Spleen (tissue), 11 donors: ENCODE results near the gene ARHGAP6. TPM values are rescaled to one million over a fixed set of nuclear protein-coding genes. Genes with fewer than 3 reads are reported as not detected.
"Not testable (repeated sequence)": the region's sequence is repeated elsewhere in the genome, so short reads cannot be mapped to it uniquely, and the experiment has no call there.

ENCODE experiments used
- DNase-seq: peaks from one replicate; pipeline ENCODE4 v3.0.0-alpha.2; 2020
- H3K27ac ChIP-seq, 8 donors: fragments of 200-600 bp; sonication (generic) in 7 of 8; 1 replicate in 4 of 8; 2 replicates in 4 of 8; pipeline versions ENCODE4 v1.5.0 to v1.8.0; 2016 to 2021; ENCODE audit warnings: inconsistent platforms in 4 of 8, mild to moderate bottlenecking in 4 of 8, moderate library complexity in 1 of 8
- H3K27me3 ChIP-seq, 7 donors: fragments of 200-600 bp; sonication (generic) in 6 of 7; replicated peaks in 1 of 7; 1 replicate in 4 of 7; 2 replicates in 3 of 7; pipeline versions ENCODE4 v1.5.0 to v1.8.0; 2016 to 2021; ENCODE audit warnings: inconsistent platforms in 3 of 7, mild to moderate bottlenecking in 1 of 7
- H3K36me3 ChIP-seq, 6 donors: fragments of 200-600 bp; sonication (generic) in 5 of 6; 1 replicate in 4 of 6; 2 replicates in 2 of 6; pipeline versions ENCODE4 v1.5.0 to v1.8.0; 2016 to 2021; ENCODE audit warnings: inconsistent platforms in 2 of 6
- H3K4me1 ChIP-seq, 6 donors: fragments of 200-600 bp; sonication (generic) in 5 of 6; 1 replicate in 3 of 6; 2 replicates in 3 of 6; pipeline versions ENCODE4 v1.5.0 to v1.8.0; 2016 to 2021; ENCODE audit warnings: inconsistent platforms in 3 of 6
- H3K4me3 ChIP-seq, 8 donors: fragments of 200-600 bp; sonication (generic) in 7 of 8; 1 replicate in 4 of 8; 2 replicates in 4 of 8; pipeline versions ENCODE4 v1.5.0 to v1.8.0; 2016 to 2021; ENCODE audit warnings: inconsistent platforms in 4 of 8, mild to moderate bottlenecking in 4 of 8, moderate library complexity in 2 of 8
- H3K9me3 ChIP-seq, 8 donors: fragments of 200-600 bp; sonication (generic) in 7 of 8; 1 replicate in 4 of 8; 2 replicates in 4 of 8; pipeline versions ENCODE4 v1.5.0 to v1.8.0; 2016 to 2021; ENCODE audit warnings: inconsistent platforms in 4 of 8
- POLR2A ChIP-seq, 3 donors: fragments of 450-650 bp; IDR thresholded peaks; one replicate each; pipeline ENCODE4 v1.5.1; 2017; ENCODE audit warnings: antibody characterized with exemption in 3 of 3, mild to moderate bottlenecking in 1 of 3
- POLR2AphosphoS5 ChIP-seq, 3 donors: sonication (generic); formaldehyde crosslinking; IDR thresholded peaks; one replicate each; pipeline ENCODE4 v1.5.1; 2017; ENCODE audit warnings: antibody characterized with exemption in 3 of 3
- WGBS, 5 donors: extraction: QIAGEN DNeasy Blood & Tissue Kit in 3 of 5; methylation state at CpG; one replicate each; pipeline versions ENCODE4 v1.1.5 to v1.1.7; 2013 to 2018; 5-methylcytosine and 5-hydroxymethylcytosine counted together
- intact Hi-C: fragments of 100-400 bp; cut with DNase I; formaldehyde crosslinking; loops from one replicate; pipeline ENCODE4 v1.15.0; 2023; ENCODE audit warnings: low total_unique reads
- polyA plus RNA-seq, 3 donors: library from polyadenylated mRNA; stranded (reverse); fragments of 200-250 nt; gene quantifications; one replicate each; pipeline ENCODE4 v1.2.1, GENCODE V29; 2013
- total RNA-seq, 7 donors: library from RNA; depleted of rRNA in 3 of 7; stranded (reverse); fragments of >200 nt in 3 of 7; fragmentation: NEBNext Ultra II Directional in 4 of 7; extraction: Animal tissue kit (Norgen Biotek cat#: 25700) in 4 of 7; gene quantifications; one replicate each; pipeline versions ENCODE4 v1.1.0 to v1.2.1, GENCODE V29; 2016 to 2021
- TF ChIP-seq, protein P1 (sequence below), 11 experiments: fragments of 200-600 bp in 7 of 11; fragments of 450-650 bp in 4 of 11; sonication (generic) in 4 of 11; IDR thresholded peaks in 8 of 11; conservative IDR thresholded peaks in 3 of 11; 1 replicate in 7 of 11; 2 replicates in 4 of 11; pipeline versions ENCODE4 v1.4.0 to v1.8.0; 2016 to 2021; ENCODE audit warnings: antibody characterized with exemption in 11 of 11, inconsistent platforms in 4 of 11, mild to moderate bottlenecking in 1 of 11
- donor health status: healthy with polysubstance abuse.
- donor health status: DM: no; HTN: no; CAD: no; lungs with moderate emphysema.
- donor health status: DM: no; HTN: no; CAD: no.
- donor health status: Bipolar disorder and iron deficiency.
- donor health status: healthy.
- donor health status: DM: no; HTN: no; CAD: no.
- donor health status: DM: yes; HTN: yes; CAD: no.

Gene ARHGAP6
- total and polyA plus RNA-seq, 10 donors: 2.0 to 20.8 (median 12.7) TPM

GRCh38 chrX:11130136-11130535 is 535.6 kb downstream of the ARHGAP6 start:
- Histone ChIP-seq H3K36me3 (no peaks in the 10 kb centered on the region), H3K27ac (no peak overlapping the region), H3K4me3 (no peak overlapping the region), H3K4me1 (no peaks in the 10 kb centered on the region), H3K9me3 (peaks cover 0 to 4% (median 0%) of the 10 kb centered on the region in 8 donors), H3K27me3 (no peaks in the 10 kb centered on the region)
- intact Hi-C loops: no loop called here
- no peak for DNase-seq
- WGBS, 5 donors: 65 to 93% (median 91%) methylated on average over 3 of the region's 3 CpGs
- TF ChIP-seq, protein P1, sequence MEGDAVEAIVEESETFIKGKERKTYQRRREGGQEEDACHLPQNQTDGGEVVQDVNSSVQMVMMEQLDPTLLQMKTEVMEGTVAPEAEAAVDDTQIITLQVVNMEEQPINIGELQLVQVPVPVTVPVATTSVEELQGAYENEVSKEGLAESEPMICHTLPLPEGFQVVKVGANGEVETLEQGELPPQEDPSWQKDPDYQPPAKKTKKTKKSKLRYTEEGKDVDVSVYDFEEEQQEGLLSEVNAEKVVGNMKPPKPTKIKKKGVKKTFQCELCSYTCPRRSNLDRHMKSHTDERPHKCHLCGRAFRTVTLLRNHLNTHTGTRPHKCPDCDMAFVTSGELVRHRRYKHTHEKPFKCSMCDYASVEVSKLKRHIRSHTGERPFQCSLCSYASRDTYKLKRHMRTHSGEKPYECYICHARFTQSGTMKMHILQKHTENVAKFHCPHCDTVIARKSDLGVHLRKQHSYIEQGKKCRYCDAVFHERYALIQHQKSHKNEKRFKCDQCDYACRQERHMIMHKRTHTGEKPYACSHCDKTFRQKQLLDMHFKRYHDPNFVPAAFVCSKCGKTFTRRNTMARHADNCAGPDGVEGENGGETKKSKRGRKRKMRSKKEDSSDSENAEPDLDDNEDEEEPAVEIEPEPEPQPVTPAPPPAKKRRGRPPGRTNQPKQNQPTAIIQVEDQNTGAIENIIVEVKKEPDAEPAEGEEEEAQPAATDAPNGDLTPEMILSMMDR (IDR thresholded peaks at IDR 0.05 in 8 of 11, conservative IDR thresholded peaks at IDR 0.05 in 3 of 11): no peak
- no peak for TF ChIP-seq POLR2AphosphoS5 (IDR thresholded peaks at IDR 0.05)
- TF ChIP-seq POLR2A (IDR thresholded peaks at IDR 0.05): no peak

DNA sequence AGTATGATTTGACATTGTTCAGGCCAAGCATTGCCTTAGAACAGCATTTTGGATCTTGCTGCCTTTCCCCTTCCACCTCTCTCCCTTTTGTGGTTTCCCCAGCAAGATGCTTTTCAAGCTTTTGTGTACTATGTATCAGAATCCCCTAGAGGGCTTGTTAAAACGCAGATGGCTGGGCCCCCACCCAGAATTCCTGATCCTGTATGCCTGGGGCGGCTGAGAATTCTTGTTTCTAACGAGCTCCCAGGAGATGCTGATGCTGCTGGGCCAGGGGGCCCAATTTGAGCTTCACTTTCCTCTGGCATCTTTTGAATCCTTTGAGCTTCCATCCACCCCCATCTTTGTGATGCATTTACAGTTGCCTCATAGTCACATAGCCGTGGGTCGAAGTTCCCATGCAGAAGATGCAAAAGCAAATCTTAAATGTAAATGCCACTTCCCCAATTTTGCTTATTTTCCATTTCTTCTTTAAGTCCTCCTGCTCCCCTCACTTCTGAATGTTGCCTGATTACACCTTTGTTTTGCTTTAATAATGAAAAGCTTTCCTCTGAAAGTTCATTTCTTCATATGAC is 536.1 kb downstream of the ARHGAP6 start:
- Histone ChIP-seq H3K27ac (no peak overlapping the region), H3K9me3 (peaks cover 0 to 4% (median 0%) of the 10 kb centered on the region in 8 donors), H3K36me3 (no peaks in the 10 kb centered on the region), H3K4me1 (no peaks in the 10 kb centered on the region), H3K27me3 (no peaks in the 10 kb centered on the region), H3K4me3 (no peak overlapping the region)
- no peak for DNase-seq
- TF ChIP-seq POLR2A (IDR thresholded peaks at IDR 0.05): no peak
- no peak for TF ChIP-seq POLR2AphosphoS5 (IDR thresholded peaks at IDR 0.05)
- TF ChIP-seq, protein P1 (IDR thresholded peaks at IDR 0.05 in 8 of 11, conservative IDR thresholded peaks at IDR 0.05 in 3 of 11): no peak
- intact Hi-C loops: no loop called here
- 54 to 78% (median 67%) methylated on average over 5 of the region's 5 CpGs for WGBS, 5 donors

GRCh38 chrX:11125060-11125459 is 540.7 kb downstream of the ARHGAP6 start:
- TF ChIP-seq, protein P1 (IDR thresholded peaks at IDR 0.05 in 8 of 11, conservative IDR thresholded peaks at IDR 0.05 in 3 of 11): no peak
- TF ChIP-seq POLR2AphosphoS5 (IDR thresholded peaks at IDR 0.05): no peak
- no peak for TF ChIP-seq POLR2A (IDR thresholded peaks at IDR 0.05)
- H3K4me1 ChIP-seq: no peaks in the 10 kb centered on the region
- no peaks in the 10 kb centered on the region for H3K27me3 ChIP-seq
- peaks cover 0 to 32% (median 14%) of the 10 kb centered on the region in 6 donors for H3K36me3 ChIP-seq
- intact Hi-C loops: no loop called here
- no peak for DNase-seq
- H3K27ac ChIP-seq: no peak overlapping the region
- WGBS, 5 donors: 70 to 93% (median 84%) methylated on average over 2 to 5 of the region's 5 CpGs
- no peak overlapping the region for H3K4me3 ChIP-seq
- H3K9me3 ChIP-seq: peaks cover 0 to 4% (median 0%) of the 10 kb centered on the region in 8 donors

DNA sequence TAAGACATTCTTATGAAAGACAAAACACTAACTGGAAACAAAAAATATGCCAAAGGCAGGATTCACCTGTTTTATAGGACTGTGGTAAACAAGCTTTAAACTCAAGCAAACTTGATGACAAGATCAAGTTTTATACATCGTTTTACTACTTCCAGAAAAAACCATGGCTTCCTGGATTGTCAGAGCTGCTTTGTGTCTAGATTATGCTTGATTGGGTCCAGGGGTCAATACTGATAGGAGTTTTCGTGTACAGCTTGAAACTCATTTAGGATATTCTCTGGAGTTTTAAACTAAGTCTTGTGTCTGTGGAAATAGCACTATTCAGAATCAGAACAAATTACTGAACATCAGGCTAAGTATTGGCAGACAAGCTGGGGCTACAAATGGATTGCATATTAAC is 541.6 kb downstream of the ARHGAP6 start:
- intact Hi-C loops: no loop called here
- WGBS, 5 donors: 47 to 79% (median 67%) methylated on average over 2 of the region's 2 CpGs
- no peak for DNase-seq
- Histone ChIP-seq H3K27ac (no peak overlapping the region), H3K4me3 (no peak overlapping the region), H3K4me1 (no peaks in the 10 kb centered on the region), H3K9me3 (peaks cover 0 to 4% (median 0%) of the 10 kb centered on the region in 8 donors), H3K27me3 (no peaks in the 10 kb centered on the region), H3K36me3 (peaks cover 0 to 42% (median 19%) of the 10 kb centered on the region in 6 donors)
- TF ChIP-seq POLR2A (IDR thresholded peaks at IDR 0.05) (no peak), POLR2AphosphoS5 (IDR thresholded peaks at IDR 0.05) (no peak)
- TF ChIP-seq, protein P1 (IDR thresholded peaks at IDR 0.05 in 8 of 11, conservative IDR thresholded peaks at IDR 0.05 in 3 of 11): no peak

DNA sequence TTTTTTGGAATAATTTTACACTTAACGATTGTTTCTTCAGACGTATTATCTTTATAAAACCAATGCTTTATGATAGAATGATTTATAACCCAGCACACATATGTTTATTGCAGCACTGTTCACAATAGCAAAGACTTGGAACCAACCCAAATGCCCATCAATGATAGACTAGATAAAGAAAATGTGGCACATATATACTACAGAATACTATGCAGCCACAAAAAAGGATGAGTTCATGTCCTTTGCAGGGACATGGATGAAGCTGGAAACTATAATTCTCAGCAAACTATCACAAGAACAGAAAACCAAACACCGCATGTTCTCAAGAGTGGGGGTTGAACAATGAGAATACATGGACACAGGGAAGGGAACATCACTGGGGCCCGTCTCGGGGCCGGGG is 542.6 kb downstream of the ARHGAP6 start:
- intact Hi-C loops, H3K9me3 ChIP-seq, H3K27me3 ChIP-seq, H3K4me1 ChIP-seq, DNase-seq, H3K4me3 ChIP-seq, H3K27ac ChIP-seq: not testable (repeated sequence)
- peaks cover 0 to 52% (median 24%) of the 10 kb centered on the region in 6 donors for H3K36me3 ChIP-seq
- WGBS, 5 donors: 90 to 97% (median 95%) methylated on average over 5 to 6 of the region's 6 CpGs
